Fibroblast of skin of left quadriceps (primary cell): ENCODE results near the gene HS6ST3.

Experiments
- DNase-seq, 2 experiments: peaks; one replicate each; pipeline ENCODE4 v3.0.0-alpha.2; 2013; ENCODE audit warnings: low read depth in 2 of 2

HS6ST3 gene

GRCh38 chr13:96299235-96299634 is 209.3 kb downstream of the HS6ST3 start:
- DNase-seq, result no peak

GRCh38 chr13:96308568-96308967 is 218.7 kb downstream of the HS6ST3 start:
- no peak for DNase-seq

- no peak for DNase-seq
Observed at GRCh38 chr13:96314974-96315373, 225.1 kb downstream of the HS6ST3 start.

GRCh38 chr13:96338030-96338429 is 248.1 kb downstream of the HS6ST3 start:
- DNase-seq, result no peak

GRCh38 chr13:96342286-96342685 is 252.4 kb downstream of the HS6ST3 start:
- no peak for DNase-seq

- DNase-seq, result no peak
Observed at GRCh38 chr13:96342852-96343465, 253.1 kb downstream of the HS6ST3 start.

GRCh38 chr13:96346921-96347320 is 257.0 kb downstream of the HS6ST3 start:
- no peak for DNase-seq

GRCh38 chr13:96373597-96373996 is 283.7 kb downstream of the HS6ST3 start:
- no peak for DNase-seq

- no peak for DNase-seq
Observed at GRCh38 chr13:96377835-96378234, 287.9 kb downstream of the HS6ST3 start.

- DNase-seq, result no peak
Observed at GRCh38 chr13:96379967-96380366, 290.1 kb downstream of the HS6ST3 start.

GRCh38 chr13:96381681-96382080 is 291.8 kb downstream of the HS6ST3 start:
- no peak for DNase-seq

GRCh38 chr13:96388598-96388997 is 298.7 kb downstream of the HS6ST3 start:
- no peak for DNase-seq

- DNase-seq, result no peak
Observed at GRCh38 chr13:96391606-96392005, 301.7 kb downstream of the HS6ST3 start.

GRCh38 chr13:96397807-96398206 is 307.9 kb downstream of the HS6ST3 start:
- no peak for DNase-seq

GRCh38 chr13:96398486-96398885 is 308.6 kb downstream of the HS6ST3 start:
- DNase-seq, result no peak

GRCh38 chr13:96403241-96403640 is 313.3 kb downstream of the HS6ST3 start:
- no peak for DNase-seq

- no peak for DNase-seq
Observed at GRCh38 chr13:96403651-96404050, 313.7 kb downstream of the HS6ST3 start.

GRCh38 chr13:96415831-96416385 is 326.0 kb downstream of the HS6ST3 start:
- no peak for DNase-seq

GRCh38 chr13:96417939-96418685 is 328.2 kb downstream of the HS6ST3 start:
- no peak for DNase-seq

- DNase-seq, result no peak
Observed at GRCh38 chr13:96421314-96421713, 331.4 kb downstream of the HS6ST3 start.

GRCh38 chr13:96422002-96422401 is 332.1 kb downstream of the HS6ST3 start:
- no peak for DNase-seq

- DNase-seq, result no peak
Observed at GRCh38 chr13:96426167-96426566, 336.3 kb downstream of the HS6ST3 start.

- DNase-seq, result no peak
Observed at GRCh38 chr13:96428911-96429310, 339.0 kb downstream of the HS6ST3 start.
